ENCODE measurements around the gene SCIMP.
"Not testable (repeated sequence)": the region's sequence is repeated elsewhere in the genome, so short reads cannot be mapped to it uniquely, and the experiment has no call there.

Gene SCIMP

GRCh38 chr17:5237541-5238016 lies 2.9 kb upstream of the SCIMP start:
- DNase-seq (ENCODE audit: low spot score), result peak; percentile 76

- no peak for DNase-seq (ENCODE audit: low spot score)
Observed at GRCh38 chr17:5236938-5237540, 2.4 kb upstream of the SCIMP start.

- not testable (repeated sequence) for DNase-seq (ENCODE audit: low spot score)
Observed at GRCh38 chr17:5233492-5233891, 1.2 kb downstream of the SCIMP start.

- DNase-seq (ENCODE audit: low spot score), result no peak
Observed at GRCh38 chr17:5226940-5227878, 7.5 kb downstream of the SCIMP start.

GRCh38 chr17:5225668-5226457 lies 8.8 kb downstream of the SCIMP start:
- no peak for DNase-seq (ENCODE audit: low spot score)

GRCh38 chr17:5221912-5222311 lies 12.7 kb downstream of the SCIMP start:
- not testable (repeated sequence) for DNase-seq (ENCODE audit: low spot score)

GRCh38 chr17:5220074-5220473 lies 14.6 kb downstream of the SCIMP start:
- DNase-seq (ENCODE audit: low spot score), result no peak

GRCh38 chr17:5219536-5219935 lies 15.1 kb downstream of the SCIMP start:
- no peak for DNase-seq (ENCODE audit: low spot score)

GRCh38 chr17:5217562-5217961 lies 17.1 kb downstream of the SCIMP start:
- DNase-seq (ENCODE audit: low spot score), result not testable (repeated sequence)

GRCh38 chr17:5211458-5211857 lies 23.2 kb downstream of the SCIMP start:
- DNase-seq (ENCODE audit: low spot score), result no peak

GRCh38 chr17:5210614-5211252 lies 23.9 kb downstream of the SCIMP start:
- no peak for DNase-seq (ENCODE audit: low spot score)

- DNase-seq (ENCODE audit: low spot score), result no peak
Observed at GRCh38 chr17:5210091-5210490, 24.6 kb downstream of the SCIMP start.

GRCh38 chr17:5209396-5209795 lies 25.3 kb downstream of the SCIMP start:
- peak; percentile 35 for DNase-seq (ENCODE audit: low spot score)

GRCh38 chr17:5203908-5204294 lies 30.8 kb downstream of the SCIMP start:
- peak; percentile 47 for DNase-seq (ENCODE audit: low spot score)

- DNase-seq (ENCODE audit: low spot score), result peak; percentile 38
Observed at GRCh38 chr17:5203178-5203907, 31.3 kb downstream of the SCIMP start.

GRCh38 chr17:5201011-5201410 lies 33.6 kb downstream of the SCIMP start:
- no peak for DNase-seq (ENCODE audit: low spot score)

- no peak for DNase-seq (ENCODE audit: low spot score)
Observed at GRCh38 chr17:5200360-5200759, 34.3 kb downstream of the SCIMP start.

- DNase-seq (ENCODE audit: low spot score), result no peak
Observed at GRCh38 chr17:5198472-5198871, 36.2 kb downstream of the SCIMP start.

GRCh38 chr17:5194346-5194745 lies 40.3 kb downstream of the SCIMP start:
- peak; percentile 37 for DNase-seq (ENCODE audit: low spot score)

- DNase-seq (ENCODE audit: low spot score), result peak; percentile 99
Observed at GRCh38 chr17:5191541-5192417, 42.9 kb downstream of the SCIMP start, which contains the start of gene ZNF594. ZNF594 (minus strand) TSS chr17:5191868; CDS start chr17:5184256, 7,612 bp downstream.

All from AG20443 (cell line).